Stimulated activated CD8-positive, alpha-beta memory T cell treated with anti-CD3 and anti-CD28 coated beads, Interleukin-15, amount 100 ng/mL, for 24 hours (primary cell): ENCODE measurements around the gene PTGES2.
"Not testable (repeated sequence)": the region's sequence is repeated elsewhere in the genome, so short reads cannot be mapped to it uniquely, and the experiment has no call there.

ENCODE experiments used
- DNase-seq: peaks from one replicate; pipeline ENCODE4 v3.0.0-alpha.2; 2020; ENCODE audit warnings: low read depth

Gene PTGES2

GRCh38 chr9:128118971-128119665 is 8.4 kb downstream of the PTGES2 start:
- DNase-seq, result no peak

- DNase-seq, result no peak
Observed at GRCh38 chr9:128118472-128118857, 9.1 kb downstream of the PTGES2 start.

DNA sequence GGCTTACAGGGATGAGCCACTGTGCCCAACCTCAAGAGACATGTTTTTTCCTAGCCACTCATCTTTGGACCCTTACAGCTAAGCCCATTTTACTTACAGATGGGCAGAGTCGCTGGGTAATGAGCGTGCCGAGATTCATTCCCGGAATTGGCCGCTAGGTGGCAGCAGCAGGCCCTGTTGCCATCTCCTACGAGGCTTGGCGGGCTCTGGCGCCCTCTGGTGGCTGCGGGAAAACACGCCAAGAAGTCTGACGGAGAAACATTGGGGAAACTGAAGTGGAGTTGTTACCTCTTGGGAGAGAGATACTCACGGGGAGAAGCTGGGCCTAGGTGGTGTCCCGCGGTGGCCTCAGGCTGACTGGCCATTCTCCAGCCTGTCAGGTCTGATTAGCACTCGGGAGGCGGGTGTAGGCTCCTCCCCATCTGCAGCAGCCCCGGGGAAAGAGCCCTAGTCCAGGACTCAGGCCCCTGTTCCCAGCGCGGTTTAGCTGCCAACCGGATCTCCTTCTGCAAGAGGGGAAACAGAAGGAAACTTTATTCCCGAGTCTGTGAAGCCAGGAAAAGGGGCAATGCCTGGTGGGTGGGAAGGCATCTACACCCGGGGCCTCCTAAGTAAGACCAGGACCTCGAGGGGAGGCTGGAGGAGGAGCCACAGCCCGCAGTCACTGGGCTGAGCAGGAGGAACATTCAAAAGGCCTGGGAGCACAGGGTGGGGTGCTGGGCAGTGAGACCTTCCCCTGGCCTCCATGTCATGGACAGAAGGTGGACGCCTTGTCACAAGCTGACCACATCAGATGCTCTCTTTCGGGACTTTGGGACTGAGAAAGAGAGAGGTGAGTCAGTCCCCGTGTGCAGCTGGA is 9.7 kb downstream of the PTGES2 start:
- DNase-seq, result peak; percentile 100

- DNase-seq, result no peak
Observed at GRCh38 chr9:128116104-128117083, 11.1 kb downstream of the PTGES2 start.

DNA sequence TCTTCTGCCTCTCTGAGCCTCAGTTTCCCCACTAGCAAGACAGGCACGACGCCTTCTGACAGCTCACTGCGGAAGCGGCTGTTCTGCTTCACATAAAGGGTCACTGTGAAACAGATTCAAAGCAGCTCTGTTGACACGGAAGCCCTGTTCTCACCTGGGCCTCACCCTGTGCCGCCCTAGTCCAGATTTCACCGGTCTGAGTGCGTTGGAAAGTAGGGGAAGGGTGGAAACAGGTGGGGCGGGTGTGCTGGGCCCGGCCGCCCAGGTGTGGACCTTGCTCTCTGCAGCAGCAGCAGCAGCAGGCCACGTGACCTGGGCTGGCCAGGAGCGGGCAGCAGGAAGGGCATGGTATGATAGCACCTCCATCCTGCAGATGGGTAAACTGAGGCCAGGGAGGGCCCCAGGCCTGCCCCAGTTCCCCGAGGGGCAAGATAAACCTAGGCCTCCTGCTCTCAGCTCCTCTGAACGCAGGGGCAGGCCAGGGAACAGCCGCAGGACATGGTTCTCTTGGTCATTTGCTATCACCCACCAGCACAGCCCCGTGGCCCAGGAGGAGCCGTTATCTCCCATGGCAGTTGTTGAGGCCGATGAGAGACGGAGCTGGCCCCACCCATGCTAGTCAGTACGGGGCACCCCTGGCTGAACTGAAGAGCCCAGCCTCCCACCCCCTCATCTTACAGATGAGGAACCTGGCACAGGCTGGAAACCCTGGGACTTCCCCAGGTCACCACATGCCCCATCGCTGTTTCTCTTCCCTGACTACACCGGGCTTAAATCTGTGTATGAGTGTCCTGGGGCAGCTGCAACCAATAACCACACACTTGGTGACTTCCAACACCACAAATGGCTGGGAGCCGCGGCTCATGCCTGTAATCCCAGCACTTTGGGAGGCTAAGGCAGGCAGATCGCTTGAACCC is 12.1 kb downstream of the PTGES2 start:
- no peak for DNase-seq

DNA sequence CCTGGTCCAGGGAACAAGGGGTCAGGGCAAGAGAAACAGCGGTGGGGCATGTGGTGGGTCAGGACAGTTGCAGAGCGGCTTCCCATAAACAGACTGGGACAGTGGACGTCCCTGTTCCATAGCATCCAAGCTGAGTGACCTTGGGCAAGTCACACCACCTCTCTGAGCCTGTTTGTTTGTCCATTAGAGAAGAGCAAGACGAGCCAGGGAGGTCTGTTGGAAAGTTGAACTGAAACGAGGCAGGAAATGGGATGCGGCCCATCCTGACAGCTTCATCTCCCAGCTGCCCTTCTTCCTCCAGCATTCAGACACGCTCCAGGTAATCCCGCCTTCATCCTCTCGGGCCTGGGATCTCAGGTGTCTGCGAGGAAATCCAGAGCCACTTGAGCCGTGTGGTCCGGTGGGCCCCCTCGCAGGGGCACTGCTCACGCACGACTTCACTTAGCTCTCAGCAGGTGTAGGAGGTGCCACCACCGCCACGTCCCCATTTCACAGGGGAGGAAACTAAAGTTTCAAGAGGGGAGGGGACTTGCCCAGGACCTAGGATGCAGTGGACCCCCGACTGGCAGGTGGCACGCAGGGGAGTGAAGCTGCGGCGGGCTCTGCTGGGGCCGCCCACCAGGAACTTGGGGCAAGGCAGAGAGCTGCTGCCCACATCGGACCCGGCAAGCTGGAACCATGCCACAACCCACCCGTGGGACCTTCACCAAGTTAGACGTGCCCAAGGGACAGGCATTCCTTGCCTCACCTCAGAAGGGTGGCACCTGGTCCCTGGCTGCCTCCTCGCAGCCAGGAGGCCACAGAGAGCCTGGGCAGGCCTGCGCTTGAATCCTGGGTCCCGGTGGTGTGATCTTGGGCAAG is 13.0 kb downstream of the PTGES2 start:
- no peak for DNase-seq

- DNase-seq, result no peak
Observed at GRCh38 chr9:128113526-128114325, 13.8 kb downstream of the PTGES2 start.

- DNase-seq, result not testable (repeated sequence)
Observed at GRCh38 chr9:128111726-128112125, 15.8 kb downstream of the PTGES2 start.

- no peak for DNase-seq
Observed at GRCh38 chr9:128109050-128109709, 18.3 kb downstream of the PTGES2 start.

DNA sequence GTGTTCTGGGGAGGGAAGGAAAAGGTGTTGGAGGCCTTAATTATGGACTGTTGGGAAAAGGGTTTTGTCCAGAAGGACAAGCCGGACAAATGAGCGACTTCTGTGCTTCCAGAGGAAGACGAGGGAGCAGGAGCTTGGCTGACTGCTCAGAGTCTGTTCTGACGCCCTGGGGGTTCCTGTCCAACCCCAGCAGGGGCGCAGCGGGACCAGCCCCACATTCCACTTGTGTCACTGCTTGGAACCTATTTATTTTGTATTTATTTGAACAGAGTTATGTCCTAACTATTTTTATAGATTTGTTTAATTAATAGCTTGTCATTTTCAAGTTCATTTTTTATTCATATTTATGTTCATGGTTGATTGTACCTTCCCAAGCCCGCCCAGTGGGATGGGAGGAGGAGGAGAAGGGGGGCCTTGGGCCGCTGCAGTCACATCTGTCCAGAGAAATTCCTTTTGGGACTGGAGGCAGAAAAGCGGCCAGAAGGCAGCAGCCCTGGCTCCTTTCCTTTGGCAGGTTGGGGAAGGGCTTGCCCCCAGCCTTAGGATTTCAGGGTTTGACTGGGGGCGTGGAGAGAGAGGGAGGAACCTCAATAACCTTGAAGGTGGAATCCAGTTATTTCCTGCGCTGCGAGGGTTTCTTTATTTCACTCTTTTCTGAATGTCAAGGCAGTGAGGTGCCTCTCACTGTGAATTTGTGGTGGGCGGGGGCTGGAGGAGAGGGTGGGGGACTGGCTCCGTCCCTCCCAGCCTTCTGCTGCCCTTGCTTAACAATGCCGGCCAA is 19.1 kb downstream of the PTGES2 start:
- no peak for DNase-seq

GRCh38 chr9:128107468-128108268 is 19.9 kb downstream of the PTGES2 start:
- DNase-seq, result no peak

GRCh38 chr9:128106940-128107467 is 20.5 kb downstream of the PTGES2 start:
- DNase-seq, result no peak

DNA sequence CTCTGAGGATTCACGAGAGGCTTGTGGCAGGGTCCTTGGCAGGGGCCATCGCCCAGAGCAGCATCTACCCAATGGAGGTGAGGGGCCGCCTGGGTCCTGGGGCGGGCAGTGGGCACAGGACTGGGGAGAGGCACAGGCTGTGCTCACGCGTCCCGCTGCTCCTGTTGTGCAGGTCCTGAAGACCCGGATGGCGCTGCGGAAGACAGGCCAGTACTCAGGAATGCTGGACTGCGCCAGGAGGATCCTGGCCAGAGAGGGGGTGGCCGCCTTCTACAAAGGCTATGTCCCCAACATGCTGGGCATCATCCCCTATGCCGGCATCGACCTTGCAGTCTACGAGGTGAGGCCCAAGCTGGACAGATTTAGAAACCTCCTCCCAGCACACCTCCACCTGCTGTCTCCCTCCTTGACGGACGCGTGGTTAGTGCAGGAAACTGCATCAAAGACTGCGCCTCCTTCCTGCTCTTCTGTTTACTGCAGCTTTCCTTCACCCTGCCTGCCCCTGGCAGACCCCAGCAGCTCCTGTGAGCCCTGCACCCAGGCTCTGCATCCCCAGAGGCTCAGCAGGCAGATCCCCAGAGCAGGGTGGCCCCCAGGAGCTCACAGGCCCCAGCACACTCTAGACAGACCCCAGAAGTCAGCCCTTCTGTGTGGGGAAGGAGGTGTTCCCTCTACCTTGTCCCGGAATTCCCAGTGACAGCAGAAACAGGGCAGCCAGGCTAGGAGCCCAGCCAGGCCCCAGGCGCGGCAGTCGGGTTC is 21.2 kb downstream of the PTGES2 start:
- no peak for DNase-seq

- no peak for DNase-seq
Observed at GRCh38 chr9:128105538-128106175, 21.9 kb downstream of the PTGES2 start.

GRCh38 chr9:128104171-128104618 is 23.3 kb downstream of the PTGES2 start:
- no peak for DNase-seq

- no peak for DNase-seq
Observed at GRCh38 chr9:128103589-128103962, 24.0 kb downstream of the PTGES2 start.
